HuH-7 (cell line): Measurements from ENCODE around the gene POLA2.
"Not testable (repeated sequence)": the region's sequence is repeated elsewhere in the genome, so short reads cannot be mapped to it uniquely, and the experiment has no call there.

Source experiments
- DNase-seq: peaks from one replicate; pipeline ENCODE4 v3.0.0; 2011; ENCODE audit warnings: low spot score

Gene POLA2

DNA sequence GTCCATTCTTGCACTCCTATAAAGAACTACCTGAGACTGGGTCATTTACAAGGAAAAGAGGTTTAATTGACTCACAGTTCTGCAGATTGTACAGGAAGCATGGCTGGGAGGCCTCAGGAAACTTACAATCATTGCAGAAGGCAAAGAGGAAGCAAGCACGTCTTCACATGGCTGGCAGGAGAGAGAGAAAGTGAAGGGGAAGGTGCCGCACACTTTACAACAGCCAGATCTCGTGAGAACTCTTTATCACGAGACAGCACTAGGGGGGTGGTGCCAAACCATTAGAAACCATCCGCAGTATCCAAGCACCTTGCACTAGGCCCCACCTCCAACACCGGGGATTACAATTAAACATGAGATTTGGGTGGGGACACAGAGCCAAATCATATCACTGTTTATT lies 19.4 kb upstream of the POLA2 start:
- no peak for DNase-seq

DNA sequence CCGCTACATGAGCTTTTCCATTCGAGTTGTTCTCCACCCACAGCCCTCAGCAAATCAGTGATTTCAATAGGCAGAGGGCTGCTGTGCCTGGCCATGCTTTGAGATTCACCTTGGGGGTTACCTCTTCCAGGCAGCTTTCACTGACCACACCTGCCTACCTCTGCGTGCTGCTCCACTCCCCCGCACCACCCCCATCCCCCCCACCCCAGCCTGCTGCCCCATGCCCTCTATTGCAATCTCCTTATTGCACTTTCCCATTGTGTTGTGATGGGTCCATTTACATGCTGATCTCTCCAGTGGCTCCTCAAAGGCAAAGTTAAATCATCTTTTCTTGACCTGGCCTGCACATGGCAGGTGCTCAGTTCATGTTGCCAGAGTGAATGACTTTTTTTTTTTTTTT lies 18.0 kb upstream of the POLA2 start:
- DNase-seq, result no peak

DNA sequence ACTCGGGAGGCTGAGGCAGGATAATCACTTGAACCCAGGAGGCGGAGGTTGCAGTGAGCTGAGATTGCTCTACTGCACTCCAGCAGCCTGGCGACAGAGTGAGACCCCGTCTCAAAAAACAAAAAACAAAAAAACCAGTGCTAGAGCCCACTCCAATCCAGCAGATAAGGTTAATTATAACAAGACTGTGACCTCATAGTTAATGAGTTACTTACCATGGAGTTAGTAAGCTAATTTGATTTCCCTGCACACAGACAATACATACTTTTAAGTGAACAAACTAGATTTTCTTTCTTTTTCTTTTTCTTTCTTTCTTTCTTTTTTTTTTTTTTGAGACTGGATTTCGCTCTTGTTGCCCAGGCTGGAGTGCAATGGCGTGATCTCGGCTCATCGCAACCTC lies 16.7 kb upstream of the POLA2 start:
- not testable (repeated sequence) for DNase-seq

DNA sequence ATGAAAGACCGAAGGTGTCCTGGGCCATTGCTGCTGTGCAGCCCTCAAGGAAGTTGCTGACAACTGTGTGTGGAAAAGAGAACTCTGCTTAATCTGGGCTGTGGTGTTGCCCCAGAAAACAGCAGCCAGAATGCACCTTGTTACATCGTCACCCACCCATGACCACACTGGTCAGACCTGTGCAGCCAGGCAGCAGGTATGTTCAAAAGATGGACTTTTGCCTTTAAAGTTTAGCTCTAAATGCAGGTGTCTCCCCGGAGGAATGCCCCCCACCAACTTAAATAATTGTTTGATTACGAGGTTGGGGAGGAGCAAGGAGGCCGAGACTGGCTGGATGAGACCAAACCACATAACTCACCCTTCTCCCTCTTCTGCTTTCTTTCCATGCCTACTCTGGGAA lies 15.3 kb upstream of the POLA2 start:
- no peak for DNase-seq

DNA sequence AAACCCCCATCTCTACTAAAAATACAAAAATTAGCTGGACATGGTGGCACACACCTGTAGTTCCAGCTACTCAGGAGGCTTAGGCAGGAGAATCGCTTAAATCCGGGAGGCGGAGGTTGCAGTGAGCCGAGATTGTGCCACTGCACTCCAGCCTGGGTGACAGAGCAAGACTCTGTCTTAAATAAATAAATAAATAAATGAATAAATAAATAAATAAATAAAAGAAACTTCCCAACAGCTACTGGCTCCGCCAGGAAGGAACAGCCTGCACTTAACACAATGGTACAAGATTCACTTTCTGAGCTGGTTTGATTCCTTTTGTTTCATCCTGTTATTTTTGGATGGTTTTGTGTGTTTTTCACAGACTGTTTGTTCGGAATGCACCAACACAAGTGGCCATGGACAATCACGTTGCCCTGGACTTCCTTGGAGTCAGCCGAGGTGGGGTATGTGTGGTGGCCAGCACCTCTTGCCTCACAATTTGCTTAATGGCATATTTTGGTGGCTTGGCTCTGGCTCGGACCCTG lies 13.5 kb upstream of the POLA2 start:
- DNase-seq, result not testable (repeated sequence)

DNA sequence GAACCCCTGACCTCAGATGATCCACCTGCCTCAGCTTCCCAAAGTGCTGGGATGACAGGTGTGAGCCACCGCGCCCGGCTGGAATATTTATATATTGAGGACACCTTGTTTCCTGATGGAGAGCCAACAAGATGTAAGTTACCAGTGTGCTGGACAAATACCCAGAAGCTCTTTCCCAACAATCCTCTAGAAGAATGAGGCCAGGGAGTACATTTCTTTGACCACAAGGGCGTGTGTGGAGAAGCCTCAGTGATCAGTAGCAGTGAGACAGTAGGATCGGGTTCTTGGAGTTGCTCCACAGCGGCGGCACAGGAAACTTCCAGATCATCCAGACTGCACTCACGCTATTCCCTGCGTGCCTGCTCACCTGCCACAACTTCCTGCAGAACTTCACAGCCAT lies 10.3 kb upstream of the POLA2 start:
- no peak for DNase-seq

DNA sequence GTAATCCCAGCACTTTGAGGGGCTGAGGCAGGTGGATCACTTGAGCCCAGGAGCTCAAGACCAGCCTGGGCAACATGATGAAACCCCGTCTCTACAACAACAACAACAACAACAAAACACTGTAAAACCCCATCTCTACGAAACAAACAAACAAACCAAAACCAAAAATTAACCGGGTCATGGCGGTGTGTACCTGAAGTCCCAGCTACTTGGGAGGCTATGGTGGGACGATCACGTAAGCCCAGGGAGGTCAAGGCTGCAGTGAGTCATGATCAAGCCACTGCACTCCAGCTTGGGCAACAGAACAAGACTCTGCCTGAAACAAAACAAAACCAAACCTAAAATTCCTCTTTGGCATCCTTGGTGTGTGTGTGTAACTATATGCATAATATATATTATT lies 7.0 kb upstream of the POLA2 start:
- DNase-seq, result no peak

DNA sequence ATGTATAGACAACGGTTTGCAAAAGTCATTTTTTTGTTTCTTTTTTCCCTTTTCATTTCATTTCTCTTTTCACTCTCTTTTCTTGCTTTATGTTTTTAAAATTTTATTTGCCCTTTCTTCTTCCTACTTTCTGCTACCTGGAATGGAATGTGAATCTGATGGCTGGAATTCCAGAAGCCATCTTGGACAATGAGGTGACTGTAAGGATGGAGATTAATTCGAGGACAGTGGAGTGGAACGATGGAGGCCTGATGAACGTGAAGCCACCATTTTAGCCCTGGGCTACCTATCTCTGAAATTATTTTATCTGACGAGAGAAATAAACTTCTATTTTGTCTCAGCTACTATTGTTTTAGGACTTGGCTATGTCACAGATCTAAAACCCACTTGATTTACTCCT lies 2.8 kb upstream of the POLA2 start:
- DNase-seq, result no peak

DNA sequence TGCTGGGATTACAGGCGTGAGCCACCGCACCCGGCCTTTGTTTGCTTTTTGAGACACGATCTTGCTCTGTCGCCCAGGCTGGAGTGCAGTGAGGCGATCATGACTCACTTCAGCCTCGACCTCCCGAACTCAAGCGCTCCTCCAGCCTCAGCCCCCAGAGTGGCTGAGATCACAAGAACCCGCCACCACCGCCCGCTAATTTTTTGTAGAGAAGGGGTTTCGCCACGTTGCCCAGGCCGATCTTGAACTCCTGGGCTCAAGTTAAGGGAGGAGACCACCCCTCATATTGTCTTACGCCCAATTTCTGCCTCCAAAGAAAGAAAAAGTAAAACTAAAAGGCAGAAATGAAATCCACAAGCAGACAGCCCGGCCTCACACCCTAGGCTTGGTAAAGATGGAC lies 1.5 kb upstream of the POLA2 start:
- DNase-seq, result no peak

DNA sequence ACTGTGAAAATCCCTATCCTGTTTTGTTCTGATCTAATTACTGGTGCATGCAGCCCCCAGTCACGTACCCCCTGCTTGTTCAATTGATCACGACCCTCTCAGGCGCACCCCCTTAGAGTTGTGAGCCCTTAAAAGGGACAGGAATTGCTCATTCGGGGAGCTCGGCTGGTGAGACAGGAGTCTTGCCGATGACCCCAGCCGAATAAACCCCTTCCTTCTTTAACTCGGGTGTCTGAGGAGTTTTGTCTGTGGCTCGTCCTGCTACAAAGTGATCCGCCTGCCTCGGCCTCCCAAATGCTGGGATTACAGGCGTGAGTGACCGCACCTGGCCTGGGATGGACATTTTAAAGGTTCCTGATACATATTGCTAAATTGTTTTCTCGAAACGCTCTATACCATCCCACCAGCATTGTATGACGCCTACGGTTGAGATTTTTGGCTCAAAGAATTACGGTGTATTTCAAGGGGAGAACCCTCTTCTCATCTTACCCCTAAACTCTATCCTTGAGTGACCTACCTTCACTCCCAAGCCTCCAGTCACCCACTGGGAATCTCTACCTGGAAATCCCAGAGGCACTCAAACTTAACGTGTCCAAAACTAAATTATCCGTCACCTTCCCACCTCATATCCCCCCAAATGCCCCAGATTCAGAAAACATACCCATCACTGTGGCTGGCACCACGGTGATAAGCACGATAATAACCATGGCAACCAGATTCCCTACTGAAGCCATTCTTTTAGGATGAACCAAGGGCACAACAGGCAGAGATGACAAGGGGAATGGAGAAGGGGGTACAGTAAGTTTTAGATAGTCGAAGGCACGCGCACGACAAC lies 789 bp upstream of the POLA2 start:
- DNase-seq, result no peak

DNA sequence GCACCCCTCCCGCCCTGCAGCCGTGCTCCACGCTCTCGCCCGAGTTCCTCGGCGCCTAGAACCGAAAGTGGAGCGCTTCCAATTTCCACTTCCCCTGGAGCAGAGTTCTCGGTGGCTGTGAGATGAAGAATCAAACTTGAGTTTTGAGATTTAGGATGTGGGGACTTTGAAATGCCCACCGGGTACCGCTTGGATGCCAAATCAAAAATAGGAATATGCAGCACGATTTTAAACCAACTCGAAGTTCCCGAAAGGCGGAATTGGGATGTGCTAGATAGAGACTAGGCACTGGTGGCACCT lies 569 bp downstream of the POLA2 start:
- no peak for DNase-seq

DNA sequence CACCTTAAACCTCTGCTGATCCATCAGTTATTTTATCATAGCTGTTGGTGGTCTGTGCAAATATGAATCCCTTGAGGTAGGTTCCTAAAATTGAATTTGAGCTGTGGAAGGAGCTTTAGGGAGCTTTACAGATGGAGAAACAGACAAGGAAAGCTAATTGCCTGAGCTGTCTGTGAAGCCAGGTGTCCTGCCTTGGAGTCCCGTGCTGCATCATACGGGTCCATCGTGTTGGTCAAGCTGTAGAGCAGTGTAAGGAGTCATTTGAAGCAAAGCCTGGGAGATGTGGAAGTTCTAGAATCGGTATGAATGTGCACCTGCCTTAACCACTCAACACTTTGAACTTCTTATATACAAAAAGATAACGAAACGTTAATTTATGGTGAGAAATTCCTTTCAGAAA lies 1.0 kb downstream of the POLA2 start:
- DNase-seq, result no peak

DNA sequence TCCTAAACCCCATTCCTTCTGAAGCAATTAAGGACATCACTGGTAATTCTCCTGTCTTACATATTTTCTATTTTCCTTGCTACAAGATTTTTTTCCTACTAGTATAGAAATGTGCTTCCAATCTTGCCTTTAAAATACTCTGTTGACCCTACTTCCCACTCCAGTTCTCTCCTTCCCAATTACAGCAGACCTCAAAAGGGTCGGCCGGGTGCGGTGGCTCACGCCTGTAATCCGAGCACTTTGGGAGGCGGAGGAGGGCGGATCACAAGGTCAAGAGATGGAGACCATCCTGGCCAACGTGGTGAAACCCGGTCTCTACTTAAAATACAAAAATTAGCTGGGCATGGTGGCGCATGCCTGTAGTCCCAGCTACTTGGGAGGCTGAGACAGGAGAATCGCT lies 3.0 kb downstream of the POLA2 start:
- DNase-seq, result not testable (repeated sequence)

DNA sequence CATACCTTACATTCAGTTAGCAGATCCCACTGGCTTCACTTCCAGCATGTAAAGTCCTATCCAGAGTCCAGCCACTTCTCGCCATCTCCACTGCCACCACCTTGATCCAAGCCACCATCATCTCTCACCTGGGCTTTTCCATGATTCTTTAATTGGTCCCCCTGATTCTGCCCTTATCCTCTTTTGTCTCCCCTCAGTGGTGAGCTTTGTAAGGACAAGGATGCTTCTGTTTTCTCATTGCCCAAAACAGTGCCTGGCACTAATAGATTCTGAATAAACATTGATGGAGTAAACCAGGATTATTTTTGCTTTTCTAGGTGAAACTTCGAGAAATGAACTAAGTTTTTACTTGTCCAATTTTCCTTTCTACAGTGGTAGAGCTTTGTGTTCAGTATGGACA lies 4.4 kb downstream of the POLA2 start:
- peak; percentile 40 for DNase-seq

DNA sequence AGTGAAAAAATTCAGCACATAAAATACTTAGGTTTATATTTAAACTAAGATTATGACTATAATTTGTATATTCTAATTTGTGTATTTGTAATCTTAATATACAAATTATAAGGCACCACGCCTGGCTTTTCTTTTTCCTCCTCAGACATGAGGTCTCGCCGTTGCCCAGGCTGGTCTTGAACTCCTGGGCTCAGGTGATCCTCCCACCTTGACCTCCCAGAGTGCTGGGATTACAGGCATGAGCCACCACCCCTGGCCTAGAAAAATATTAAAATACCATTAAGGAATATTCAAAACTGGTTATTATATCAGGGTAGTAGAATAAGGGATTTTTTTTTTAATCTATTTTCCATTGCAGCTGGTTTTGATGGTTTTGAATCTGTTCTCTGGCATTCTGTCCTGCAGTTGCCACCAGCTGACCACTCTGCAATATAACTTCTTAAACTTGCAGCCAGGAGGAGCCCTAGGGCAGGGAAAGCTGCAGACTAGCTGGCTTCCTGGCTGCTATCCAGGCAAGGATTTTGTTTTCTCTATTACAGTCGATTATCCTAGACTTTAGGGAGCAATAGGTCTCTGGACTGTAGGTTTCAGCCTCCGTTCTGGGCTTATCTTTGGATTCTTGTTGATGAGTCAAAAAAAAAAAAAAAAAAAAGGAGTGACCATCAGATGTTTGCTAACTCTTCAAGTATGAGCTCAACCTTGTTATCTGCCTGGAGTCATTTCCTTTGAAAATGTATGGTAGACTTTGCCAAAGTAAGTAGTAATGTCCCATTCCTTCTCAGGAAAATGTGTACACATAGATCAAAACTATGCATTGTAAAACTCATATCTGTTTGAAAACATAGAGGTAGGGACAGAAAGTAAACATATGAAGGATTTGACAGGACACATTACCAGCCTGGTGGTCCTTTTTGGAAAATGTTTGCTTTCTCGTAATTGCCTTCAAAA lies 13.2 kb downstream of the POLA2 start:
- DNase-seq, result peak; percentile 46

DNA sequence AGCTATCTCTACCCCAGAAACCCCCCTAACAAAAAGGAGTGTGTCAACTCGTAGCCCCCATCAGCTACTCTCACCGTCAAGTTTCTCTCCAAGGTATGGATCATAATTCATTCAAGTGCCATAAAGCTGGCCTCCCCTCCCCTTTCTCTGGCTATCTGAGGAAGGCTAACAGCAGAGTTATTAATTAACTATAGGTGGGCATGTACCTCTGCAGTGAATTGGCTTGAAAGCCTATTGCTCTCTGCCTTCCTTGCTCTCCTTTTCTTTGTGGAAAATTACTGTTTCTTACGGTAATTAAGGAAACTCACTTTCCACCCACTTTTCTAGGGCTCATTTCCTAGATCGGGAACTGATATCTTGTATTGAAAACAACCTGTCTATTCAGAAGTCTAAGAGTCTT lies 14.1 kb downstream of the POLA2 start:
- DNase-seq, result peak; percentile 36

DNA sequence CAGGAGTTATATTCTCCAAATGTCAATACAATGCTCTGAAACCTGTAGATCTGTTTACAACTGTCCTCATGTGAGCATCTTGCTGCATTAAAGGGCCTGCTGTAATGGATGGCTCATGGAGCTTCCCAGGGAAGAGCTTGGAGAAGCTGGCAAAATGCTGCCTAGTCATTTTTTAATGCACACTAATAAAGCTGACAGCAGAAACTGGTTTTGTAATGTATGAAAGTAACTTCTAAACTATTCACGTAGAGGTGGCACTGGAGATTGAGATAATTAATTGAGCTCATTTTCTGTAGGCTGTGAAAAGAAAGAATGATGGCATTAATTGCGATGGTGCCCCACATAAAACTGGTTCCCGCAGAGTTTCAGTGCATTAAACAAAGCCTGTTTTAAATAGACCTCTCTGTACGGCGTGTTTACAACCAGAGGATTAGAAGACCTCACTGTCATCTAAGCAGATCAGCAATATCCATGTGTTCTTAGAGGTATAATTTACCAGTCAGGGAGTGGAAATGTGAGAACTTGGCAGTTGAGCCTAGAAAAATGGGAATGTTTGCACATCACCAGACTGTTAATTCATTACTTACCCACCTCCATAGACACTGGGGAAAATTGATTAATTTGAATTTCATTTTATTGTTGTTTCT lies 16.0 kb downstream of the POLA2 start:
- no peak for DNase-seq

DNA sequence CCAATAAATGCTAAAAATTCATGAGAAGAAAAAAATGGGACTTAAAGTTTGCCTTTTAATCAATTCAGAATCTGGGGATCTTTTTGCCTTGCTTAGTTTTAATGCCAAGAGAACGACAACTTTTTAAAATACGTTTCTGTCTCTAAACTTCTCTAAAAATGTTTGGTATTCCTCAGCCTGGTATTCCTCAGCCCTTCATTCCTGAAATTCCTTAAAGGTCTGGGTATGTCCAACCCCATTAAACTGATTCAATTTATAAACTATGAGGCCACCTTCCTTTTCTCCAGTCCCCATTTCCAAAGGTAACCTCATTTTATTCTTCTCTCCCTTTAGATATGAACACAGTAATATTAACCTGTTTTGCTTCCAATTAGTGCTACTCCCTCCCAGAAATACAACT lies 16.6 kb downstream of the POLA2 start:
- DNase-seq, result no peak

DNA sequence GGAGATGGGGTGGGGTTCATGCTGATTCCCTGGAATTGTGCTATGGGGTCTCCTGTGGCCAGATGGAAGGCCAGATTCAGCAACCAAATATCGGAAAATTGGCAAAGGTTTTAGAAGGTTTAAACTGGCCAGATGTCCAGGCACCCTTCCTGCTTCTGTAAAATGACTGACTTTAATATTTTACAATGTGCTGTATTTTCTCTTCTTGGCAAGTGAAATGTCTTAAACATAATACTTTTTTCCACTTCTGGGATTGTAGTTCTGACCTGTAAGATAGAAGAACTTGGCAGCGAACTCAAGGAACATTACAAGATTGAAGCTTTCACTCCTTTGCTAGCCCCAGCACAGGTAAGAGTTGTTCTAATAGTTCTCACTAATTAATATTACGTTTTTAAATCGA lies 17.5 kb downstream of the POLA2 start:
- DNase-seq, result no peak

DNA sequence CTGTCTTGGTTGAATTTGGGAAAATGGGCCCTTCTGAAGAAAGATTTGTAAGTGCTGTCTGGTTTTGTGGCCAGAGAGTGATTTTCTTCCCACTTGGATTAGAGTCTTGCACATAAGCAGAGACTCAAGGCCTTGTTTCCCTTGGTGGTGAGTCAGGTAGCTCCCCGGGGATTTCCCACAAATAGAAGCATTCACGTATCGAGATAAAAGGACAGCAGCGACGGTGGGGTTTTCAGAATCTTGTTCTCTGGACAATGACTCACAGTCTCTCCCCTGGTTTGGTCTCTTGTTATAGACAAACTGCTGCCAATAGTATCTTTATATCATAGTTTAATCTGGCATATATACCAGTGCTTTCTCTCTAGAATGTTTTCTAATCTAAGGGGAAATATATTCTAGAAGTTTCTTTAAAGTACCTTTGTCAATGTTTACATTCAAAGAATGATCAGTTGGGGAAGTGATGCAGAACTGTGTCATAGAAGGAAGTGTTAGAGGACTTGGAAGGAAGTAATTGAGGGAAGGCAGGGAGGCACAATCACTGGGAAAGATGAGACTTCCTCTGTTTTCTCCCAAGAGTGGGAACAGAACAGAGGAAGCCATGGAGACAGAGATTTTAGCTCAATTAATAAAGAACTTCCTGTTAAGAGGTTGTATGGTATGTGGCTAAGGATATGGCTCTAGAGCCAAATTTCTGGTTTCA lies 18.1 kb downstream of the POLA2 start:
- DNase-seq, result no peak

DNA sequence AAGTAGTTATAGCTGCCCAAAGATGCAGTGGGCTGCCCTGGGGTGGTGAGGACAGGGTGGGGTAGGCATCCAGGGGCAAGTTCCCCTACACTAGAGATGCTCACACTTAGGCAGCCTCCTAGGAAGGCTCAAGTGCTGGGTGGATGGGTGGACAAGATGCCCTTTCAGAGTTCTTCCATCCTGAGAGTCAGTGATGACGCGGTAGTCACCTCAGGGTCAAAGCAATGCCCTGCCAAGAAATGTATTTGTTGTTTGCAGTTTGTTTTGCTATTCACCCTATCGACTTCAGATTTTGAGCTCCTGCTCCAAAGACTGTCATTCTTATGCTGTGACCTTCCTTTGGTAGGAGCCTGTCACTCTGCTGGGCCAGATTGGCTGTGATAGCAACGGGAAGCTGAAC lies 18.9 kb downstream of the POLA2 start:
- DNase-seq, result no peak

DNA sequence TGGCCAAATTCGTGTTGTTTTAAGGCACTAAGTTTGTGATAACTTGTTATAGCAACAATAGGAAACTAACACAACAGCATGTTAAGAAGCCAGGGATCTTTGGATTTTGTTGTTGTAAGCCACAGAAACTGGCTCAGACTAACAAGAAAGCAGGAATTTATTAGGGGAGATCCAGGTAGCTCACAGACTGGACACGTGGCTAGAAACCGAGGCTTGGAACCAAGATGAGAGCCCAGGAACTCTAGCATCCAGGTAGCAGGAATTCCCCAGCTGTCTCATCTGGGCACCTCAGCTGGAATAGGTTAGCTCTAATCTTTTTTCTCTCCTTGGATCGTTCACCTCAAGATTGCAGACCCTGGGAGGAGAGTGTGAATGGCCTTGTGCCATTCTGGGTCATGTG lies 24.9 kb downstream of the POLA2 start:
- no peak for DNase-seq
